Coronary artery (tissue), 2 donors: Measurements from ENCODE around the gene GBA3.

ENCODE experiments used
- DNase-seq: peaks from one replicate; pipeline ENCODE4 v3.0.0-alpha.2; 2017; ENCODE audit warnings: low spot score
- H3K27ac ChIP-seq, 2 donors: fragments of 200-600 bp; sonication (generic); one replicate each; pipeline ENCODE4 v1.5.1; 2016 to 2019
- H3K4me3 ChIP-seq: fragments of 200-600 bp; sonication (generic); 2 replicates; pipeline ENCODE4 v1.5.1; 2016; ENCODE audit warnings: mild to moderate bottlenecking, moderate library complexity
- TF ChIP-seq, protein P1 (sequence below): fragments of 200-600 bp; sonication (generic); IDR thresholded peaks from one replicate; pipeline ENCODE4 v1.5.1; 2019; ENCODE audit warnings: antibody characterized with exemption

Gene GBA3

GRCh38 chr4:22689428-22689827, 3.3 kb upstream of the GBA3 start:
- no peak for DNase-seq
- H3K4me3 ChIP-seq = no peak overlapping the region
- TF ChIP-seq, protein P1, sequence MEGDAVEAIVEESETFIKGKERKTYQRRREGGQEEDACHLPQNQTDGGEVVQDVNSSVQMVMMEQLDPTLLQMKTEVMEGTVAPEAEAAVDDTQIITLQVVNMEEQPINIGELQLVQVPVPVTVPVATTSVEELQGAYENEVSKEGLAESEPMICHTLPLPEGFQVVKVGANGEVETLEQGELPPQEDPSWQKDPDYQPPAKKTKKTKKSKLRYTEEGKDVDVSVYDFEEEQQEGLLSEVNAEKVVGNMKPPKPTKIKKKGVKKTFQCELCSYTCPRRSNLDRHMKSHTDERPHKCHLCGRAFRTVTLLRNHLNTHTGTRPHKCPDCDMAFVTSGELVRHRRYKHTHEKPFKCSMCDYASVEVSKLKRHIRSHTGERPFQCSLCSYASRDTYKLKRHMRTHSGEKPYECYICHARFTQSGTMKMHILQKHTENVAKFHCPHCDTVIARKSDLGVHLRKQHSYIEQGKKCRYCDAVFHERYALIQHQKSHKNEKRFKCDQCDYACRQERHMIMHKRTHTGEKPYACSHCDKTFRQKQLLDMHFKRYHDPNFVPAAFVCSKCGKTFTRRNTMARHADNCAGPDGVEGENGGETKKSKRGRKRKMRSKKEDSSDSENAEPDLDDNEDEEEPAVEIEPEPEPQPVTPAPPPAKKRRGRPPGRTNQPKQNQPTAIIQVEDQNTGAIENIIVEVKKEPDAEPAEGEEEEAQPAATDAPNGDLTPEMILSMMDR = no peak
- H3K27ac ChIP-seq = no peak overlapping the region

DNA sequence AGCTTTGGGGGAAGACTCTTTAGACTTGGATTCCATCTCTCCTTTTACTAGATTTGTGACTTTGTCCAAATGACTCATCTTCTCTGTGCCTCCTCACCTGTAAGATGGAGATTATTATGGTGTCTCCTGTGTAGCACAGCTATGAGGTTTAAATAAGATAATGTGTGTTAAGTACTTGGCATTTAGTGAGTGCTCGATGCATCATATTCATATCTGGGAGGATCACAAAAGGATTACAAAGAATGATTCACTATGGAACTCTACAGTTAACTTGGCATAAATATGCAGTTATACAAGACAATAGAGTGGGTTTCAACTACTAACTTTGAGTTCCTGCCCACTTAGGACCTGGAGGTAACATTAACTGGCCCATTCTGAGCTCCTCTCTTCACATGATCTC, 2.3 kb downstream of the GBA3 start:
- TF ChIP-seq, protein P1 = no peak
- no peak overlapping the region for H3K4me3 ChIP-seq

DNA sequence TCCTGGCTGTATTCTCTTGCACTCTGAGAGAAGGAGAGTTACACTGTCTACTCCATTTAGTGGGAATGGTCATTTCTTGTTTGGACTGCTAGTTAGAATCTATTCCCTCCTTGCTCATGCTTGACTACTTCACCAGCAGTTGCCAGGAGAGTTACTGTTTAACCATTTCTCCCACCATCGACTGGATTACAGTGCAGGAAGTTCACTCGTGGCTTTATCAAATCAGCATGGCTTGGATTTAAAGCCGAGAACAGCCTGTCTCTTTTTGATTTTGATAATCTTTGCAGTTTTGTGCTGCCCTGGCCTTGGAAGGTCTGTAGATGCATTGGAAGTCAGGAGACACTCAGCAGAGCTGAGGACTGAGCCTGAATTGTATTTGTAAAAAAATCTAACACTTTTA, 3.2 kb downstream of the GBA3 start:
- H3K4me3 ChIP-seq = no peak overlapping the region
- TF ChIP-seq, protein P1 = no peak
- no peak for DNase-seq
- H3K27ac ChIP-seq = no peak overlapping the region

More for the DNA sequence above, 2.3 kb downstream of the GBA3 start:
- H3K27ac ChIP-seq = no peak overlapping the region
- DNase-seq = no peak

- no peak for DNase-seq
- no peak overlapping the region for H3K4me3 ChIP-seq
- TF ChIP-seq, protein P1 = no peak
- H3K27ac ChIP-seq = no peak overlapping the region
Observed at GRCh38 chr4:22703912-22704311, 11.2 kb downstream of the GBA3 start.

DNA sequence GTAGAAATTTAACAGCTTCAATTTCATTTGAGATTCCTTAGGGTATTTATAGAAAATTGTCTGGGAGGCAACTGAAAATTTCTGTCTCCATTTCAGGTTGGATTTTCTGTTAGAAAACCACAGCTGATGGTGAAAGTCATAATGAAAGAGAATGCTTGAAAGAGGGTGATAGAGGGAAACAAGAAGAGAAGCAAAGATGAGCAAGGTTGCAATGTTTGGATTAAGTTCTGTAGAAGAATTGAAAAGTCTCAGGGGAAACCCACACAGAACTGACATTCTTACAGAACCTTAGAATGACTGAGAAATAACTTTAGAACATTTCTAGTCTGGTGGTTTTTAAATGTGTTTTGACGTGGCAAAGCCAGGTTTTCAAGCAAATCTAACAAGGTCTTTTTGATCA, 14.7 kb downstream of the GBA3 start:
- no peak overlapping the region for H3K27ac ChIP-seq
- H3K4me3 ChIP-seq = no peak overlapping the region
- TF ChIP-seq, protein P1 = no peak
- no peak for DNase-seq

DNA sequence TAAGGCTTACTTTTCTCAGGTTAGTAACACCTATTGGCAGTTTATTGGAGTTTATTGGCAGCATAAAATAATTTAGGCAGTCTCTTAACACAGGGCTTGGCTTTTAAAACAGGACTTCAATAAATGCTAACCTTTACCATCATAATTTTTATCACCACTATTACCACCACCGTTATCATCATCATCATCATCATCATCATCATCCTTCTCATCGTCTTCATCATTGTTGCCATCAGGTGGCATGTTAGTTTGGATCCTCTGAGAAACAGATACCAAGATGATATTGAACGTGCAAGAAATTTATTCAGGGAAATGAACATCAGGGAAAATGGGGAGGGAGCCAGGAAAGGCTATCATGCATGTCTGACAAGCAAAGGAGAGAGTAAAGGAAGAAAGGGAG, 16.2 kb downstream of the GBA3 start:
- TF ChIP-seq, protein P1 = no peak
- DNase-seq = no peak
- no peak overlapping the region for H3K4me3 ChIP-seq
- no peak overlapping the region for H3K27ac ChIP-seq

DNA sequence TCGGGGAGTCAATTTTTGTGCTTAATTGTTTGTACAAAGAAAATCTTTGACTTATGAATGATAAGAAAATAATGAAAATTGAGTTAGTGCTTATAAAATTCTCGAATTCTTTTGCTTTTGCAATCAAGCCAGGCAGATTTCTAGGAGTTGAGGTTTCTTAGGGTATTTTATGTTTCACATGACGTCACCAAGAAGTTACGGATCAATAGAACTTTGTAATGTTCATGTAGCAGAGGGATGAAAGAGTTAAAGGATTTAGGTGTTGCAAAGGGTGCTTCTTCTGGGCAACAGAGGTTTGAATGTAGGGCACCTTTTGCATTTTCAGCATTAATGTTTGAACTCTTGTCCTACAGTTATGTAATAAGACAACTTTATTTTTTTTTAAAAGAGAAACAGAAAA, 19.4 kb downstream of the GBA3 start:
- TF ChIP-seq, protein P1 = no peak
- DNase-seq = no peak
- Histone ChIP-seq H3K27ac (no peak overlapping the region), H3K4me3 (no peak overlapping the region)
